ENCODE measurements around the gene GDPD3.
A peak's percentile ranks its signal among the peaks of the same experiment; 100 is the strongest.

Gene GDPD3

DNA sequence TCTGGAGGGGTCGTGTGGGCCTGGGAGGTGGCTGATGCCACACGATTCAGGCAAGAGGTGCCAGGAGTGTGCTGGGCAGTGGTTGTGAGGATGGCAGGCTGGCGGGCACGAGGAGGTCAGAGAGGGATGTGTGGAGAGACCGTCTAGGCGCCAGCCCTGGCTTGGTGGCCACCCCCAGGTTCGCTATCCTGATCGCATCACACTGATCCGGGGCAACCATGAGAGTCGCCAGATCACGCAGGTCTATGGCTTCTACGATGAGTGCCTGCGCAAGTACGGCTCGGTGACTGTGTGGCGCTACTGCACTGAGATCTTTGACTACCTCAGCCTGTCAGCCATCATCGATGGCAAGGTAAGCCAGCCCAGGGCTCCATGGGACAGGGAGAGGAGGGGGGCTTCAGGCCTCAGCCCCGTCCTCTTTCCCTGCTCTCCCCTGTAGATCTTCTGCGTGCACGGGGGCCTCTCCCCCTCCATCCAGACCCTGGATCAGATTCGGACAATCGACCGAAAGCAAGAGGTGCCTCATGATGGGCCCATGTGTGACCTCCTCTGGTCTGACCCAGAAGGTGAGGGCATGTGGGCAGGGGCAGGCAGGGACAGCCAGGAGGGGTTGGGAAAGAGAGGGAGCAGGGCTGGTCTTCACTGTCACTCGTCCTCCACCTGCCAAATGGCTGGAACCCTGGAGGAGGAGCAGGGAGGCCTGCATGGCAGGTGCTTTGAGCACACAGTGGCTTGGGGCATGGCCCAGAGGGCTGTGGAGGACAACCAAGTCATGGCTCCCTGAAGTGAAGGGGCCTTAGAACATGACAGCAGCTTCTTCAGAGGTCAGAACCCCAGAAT is 29.9 kb downstream of the GDPD3 start:
- no peak overlapping the region for H3K4me3 ChIP-seq (ENCODE audit: low read length)
- TF ChIP-seq, protein P1, sequence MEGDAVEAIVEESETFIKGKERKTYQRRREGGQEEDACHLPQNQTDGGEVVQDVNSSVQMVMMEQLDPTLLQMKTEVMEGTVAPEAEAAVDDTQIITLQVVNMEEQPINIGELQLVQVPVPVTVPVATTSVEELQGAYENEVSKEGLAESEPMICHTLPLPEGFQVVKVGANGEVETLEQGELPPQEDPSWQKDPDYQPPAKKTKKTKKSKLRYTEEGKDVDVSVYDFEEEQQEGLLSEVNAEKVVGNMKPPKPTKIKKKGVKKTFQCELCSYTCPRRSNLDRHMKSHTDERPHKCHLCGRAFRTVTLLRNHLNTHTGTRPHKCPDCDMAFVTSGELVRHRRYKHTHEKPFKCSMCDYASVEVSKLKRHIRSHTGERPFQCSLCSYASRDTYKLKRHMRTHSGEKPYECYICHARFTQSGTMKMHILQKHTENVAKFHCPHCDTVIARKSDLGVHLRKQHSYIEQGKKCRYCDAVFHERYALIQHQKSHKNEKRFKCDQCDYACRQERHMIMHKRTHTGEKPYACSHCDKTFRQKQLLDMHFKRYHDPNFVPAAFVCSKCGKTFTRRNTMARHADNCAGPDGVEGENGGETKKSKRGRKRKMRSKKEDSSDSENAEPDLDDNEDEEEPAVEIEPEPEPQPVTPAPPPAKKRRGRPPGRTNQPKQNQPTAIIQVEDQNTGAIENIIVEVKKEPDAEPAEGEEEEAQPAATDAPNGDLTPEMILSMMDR (conservative IDR thresholded peaks at IDR 0.05; ENCODE audit: low read depth, low read length), result no peak
- no peak for DNase-seq (ENCODE audit: low read depth)

DNA sequence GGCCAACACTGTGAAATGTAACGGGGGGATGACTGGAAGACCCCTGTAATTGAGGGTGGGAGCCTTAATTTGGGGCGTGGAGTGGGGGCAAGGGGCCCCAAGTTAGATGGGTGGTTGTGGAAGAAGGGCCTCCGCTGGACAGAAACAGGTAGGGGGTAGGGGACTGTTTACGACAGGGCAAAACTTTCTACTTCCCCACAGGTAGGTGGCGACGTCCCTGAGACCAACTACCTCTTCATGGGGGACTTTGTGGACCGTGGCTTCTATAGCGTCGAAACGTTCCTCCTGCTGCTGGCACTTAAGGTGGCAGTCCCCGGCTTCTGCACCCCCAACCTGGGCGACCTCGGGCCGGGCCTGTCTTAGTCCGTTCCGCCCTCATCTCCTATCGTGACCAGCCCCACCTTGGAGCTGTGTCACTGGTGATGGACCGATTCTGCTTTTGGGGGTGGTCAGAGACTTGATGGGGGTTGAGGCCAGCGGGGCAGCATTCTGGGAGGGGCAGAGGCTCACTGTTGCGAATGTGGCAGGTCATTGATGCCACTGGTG is 30.7 kb downstream of the GDPD3 start:
- no peak for DNase-seq (ENCODE audit: low read depth)
- TF ChIP-seq, protein P1 (conservative IDR thresholded peaks at IDR 0.05; ENCODE audit: low read depth, low read length), result no peak
- H3K4me3 ChIP-seq (ENCODE audit: low read length), result no peak overlapping the region

DNA sequence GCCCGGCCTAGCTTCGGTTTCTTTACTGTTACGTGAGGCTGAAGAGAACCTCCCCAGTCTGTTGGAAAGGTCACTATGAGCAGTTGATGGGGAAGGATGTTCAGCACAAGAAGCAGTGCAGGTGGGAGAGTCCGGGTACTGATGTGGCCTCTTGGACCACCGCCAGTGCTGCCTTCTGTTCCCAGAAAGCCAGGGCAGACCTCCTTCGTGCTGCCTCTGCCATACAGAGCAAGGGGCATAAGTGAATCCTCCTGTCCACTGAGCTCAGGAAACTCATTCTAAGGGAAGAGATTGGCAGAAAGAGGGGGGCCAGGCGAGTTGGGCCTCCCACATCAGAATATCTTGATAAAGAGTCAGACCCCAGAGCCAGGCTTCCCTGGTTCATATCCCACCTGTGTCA is 33.9 kb downstream of the GDPD3 start:
- DNase-seq (ENCODE audit: low read depth), result no peak
- TF ChIP-seq, protein P1 (conservative IDR thresholded peaks at IDR 0.05; ENCODE audit: low read depth, low read length), result no peak
- no peak overlapping the region for H3K4me3 ChIP-seq (ENCODE audit: low read length)

DNA sequence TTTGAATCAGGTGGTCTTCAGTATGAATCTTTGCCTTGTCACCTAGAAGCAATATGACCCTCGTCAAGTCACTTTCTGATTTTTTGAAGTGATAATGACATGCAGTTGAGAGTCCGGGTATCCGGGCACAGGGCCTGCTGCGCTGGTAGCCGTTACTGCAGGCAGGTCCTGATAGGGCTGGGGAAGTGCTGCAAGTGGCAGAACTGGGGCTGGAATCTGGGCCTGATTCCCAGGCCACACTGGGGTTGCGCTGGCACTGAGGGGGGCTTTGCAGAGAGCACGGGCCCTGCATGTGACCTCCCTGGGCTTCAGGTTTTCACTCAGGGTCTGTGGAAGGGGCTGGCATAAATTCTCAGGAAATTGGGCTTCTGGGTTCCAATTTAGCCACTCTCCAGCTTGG is 34.6 kb downstream of the GDPD3 start:
- TF ChIP-seq, protein P1 (conservative IDR thresholded peaks at IDR 0.05; ENCODE audit: low read depth, low read length), result no peak
- no peak overlapping the region for H3K4me3 ChIP-seq (ENCODE audit: low read length)

DNA sequence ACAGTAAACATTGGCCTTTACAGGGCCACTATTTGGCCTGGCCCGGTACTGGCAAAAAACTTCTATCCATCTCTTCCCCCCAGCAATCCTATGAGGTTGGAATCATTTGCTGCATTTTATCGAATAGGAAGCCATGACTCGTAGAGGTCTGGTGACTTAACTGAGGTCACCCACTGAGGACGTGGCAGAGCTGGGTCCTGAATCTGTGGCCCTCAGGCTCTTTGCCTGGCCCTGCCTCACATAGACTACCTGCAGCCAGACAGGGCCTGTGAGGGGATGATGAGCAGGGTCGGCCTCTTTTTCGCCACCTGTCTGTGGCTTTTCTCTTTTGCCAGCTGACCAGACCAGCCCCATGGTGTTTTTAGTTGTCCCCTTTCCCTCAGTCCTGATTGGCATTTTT is 35.7 kb downstream of the GDPD3 start:
- no peak overlapping the region for H3K4me3 ChIP-seq (ENCODE audit: low read length)
- TF ChIP-seq, protein P1 (conservative IDR thresholded peaks at IDR 0.05; ENCODE audit: low read depth, low read length), result no peak

More for the DNA sequence above, 34.6 kb downstream of the GDPD3 start:
- DNase-seq (ENCODE audit: low read depth), result no peak

DNA sequence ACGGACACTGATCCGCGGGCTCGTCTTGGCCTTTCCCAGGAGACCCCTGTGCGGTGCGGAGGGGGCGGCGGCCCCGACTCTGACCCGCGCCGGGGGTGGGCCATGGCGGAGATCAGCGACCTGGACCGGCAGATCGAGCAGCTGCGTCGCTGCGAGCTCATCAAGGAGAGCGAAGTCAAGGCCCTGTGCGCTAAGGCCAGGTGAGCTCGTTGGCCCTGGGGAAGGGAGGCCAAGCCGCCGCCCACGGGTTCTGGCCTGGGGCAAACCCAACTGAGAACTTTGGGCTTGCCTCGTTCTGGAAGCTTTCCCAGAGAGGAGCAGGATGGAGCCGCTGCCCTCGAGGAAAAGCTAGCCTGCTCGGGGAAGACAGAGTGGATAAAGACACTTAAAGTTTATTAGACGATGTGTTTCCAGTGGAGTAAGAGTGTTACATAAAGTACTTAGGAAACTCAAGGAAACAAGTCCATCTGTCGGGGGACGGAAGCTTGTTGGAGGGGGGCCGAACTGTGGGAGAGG is 37.0 kb downstream of the GDPD3 start:
- DNase-seq (ENCODE audit: low read depth), result no peak
- peak overlapping the region; percentile 94 for H3K4me3 ChIP-seq (ENCODE audit: low read length)
- TF ChIP-seq, protein P1 (conservative IDR thresholded peaks at IDR 0.05; ENCODE audit: low read depth, low read length), result no peak

More for the DNA sequence above, 35.7 kb downstream of the GDPD3 start:
- no peak for DNase-seq (ENCODE audit: low read depth)

Measured in retinal pigment epithelial cell (primary cell).